Panc1 (cell line): Measurements from ENCODE around the gene UNKL. TPM values are rescaled to one million over a fixed set of nuclear protein-coding genes. Genes with fewer than 3 reads are reported as not detected.
A peak's percentile ranks its signal among the peaks of the same experiment; 100 is the strongest.

Experiments used
- ATAC-seq: fragments of 200-7000 bp; cut with Tn5 transposase; 2 replicates; pipeline ENCODE4 v1.9.1; 2020; ENCODE audit warnings: mild to moderate bottlenecking, moderate library complexity
- BruUV-seq: library from RNA; stranded (reverse); fragments of 400-500 nt; replicated peaks from 2 replicates; lab custom pipeline; 2021; lab: Mats Ljungman, UMichigan
- CTCF ChIA-PET: fragments of 300-600 bp; sonication (Branson Sonifier 250); formaldehyde crosslinking; loops from one replicate; lab custom pipeline; 2022; ENCODE audit warnings: antibody characterized with exemption; lab: Charles Lee
- POLR2A ChIA-PET: fragments of 300-600 bp; sonication (Branson Sonifier 250); formaldehyde crosslinking; loops from one replicate; lab custom pipeline; 2022; ENCODE audit warnings: antibody characterized with exemption; lab: Charles Lee
- DNase-seq: peaks from one replicate; pipeline ENCODE4 v3.0.0-alpha.2; 2010; ENCODE audit warnings: low read depth, low spot score
- H3K27ac ChIP-seq: 2 replicates; pipeline ENCODE4 v1.5.1; 2011; ENCODE audit warnings: mild to moderate bottlenecking, low read length, inconsistent platforms
- H3K27me3 ChIP-seq: fragments of 200-500 bp; sonication (Bioruptor generic); 2 replicates; pipeline ENCODE4 v1.6.0; 2014; ENCODE audit warnings: low read length, inconsistent platforms; ENCODE audit not compliant: control insufficient read depth, insufficient read depth
- H3K36me3 ChIP-seq: fragments of 200-500 bp; sonication (Bioruptor generic); 2 replicates; pipeline ENCODE4 v1.5.1; 2014; ENCODE audit warnings: inconsistent platforms, mild to moderate bottlenecking, low read length, moderate library complexity; ENCODE audit not compliant: control insufficient read depth, insufficient read depth
- H3K4me1 ChIP-seq: 2 replicates; pipeline ENCODE4 v1.5.1; 2011; ENCODE audit warnings: inconsistent platforms, mild to moderate bottlenecking, low read length, moderate library complexity; ENCODE audit not compliant: control insufficient read depth, insufficient read depth
- H3K4me3 ChIP-seq, 2 experiments: 2 replicates each; pipeline ENCODE4 v1.5.1; 2011 to 2012; ENCODE audit warnings: low read depth in 2 of 2, low read length in 2 of 2, mild to moderate bottlenecking in 2 of 2, inconsistent platforms in 1 of 2, moderate library complexity in 1 of 2
- H3K9me3 ChIP-seq: fragments of 200-500 bp; sonication (Bioruptor generic); 2 replicates; pipeline ENCODE4 v1.5.1; 2014; ENCODE audit warnings: low read depth, mild to moderate bottlenecking, inconsistent platforms, low read length, moderate library complexity; ENCODE audit not compliant: control insufficient read depth, insufficient read depth
- CTCF ChIP-seq: fragments of 450-650 bp; IDR thresholded peaks from 2 replicates; pipeline ENCODE4 v1.5.1; 2017; ENCODE audit warnings: mild to moderate bottlenecking
- POLR2AphosphoS5 ChIP-seq: IDR thresholded peaks from 2 replicates; pipeline ENCODE4 v1.6.1; 2012; ENCODE audit warnings: mild to moderate bottlenecking, low read depth, low read length, moderate library complexity
- SIN3A ChIP-seq: IDR thresholded peaks from 2 replicates; pipeline ENCODE4 v1.6.1; 2012; ENCODE audit warnings: low read depth, mild to moderate bottlenecking, low read length, moderate library complexity, borderline replicate concordance; ENCODE audit not compliant: insufficient read depth
- TCF7L2 ChIP-seq: IDR thresholded peaks from 2 replicates; pipeline ENCODE4 v1.6.1; 2011; ENCODE audit warnings: mild to moderate bottlenecking, low read depth, low read length, inconsistent platforms
- in situ Hi-C: cut with HindIII; loops from 2 replicates; pipeline ENCODE4 v1.10.0; 2016; ENCODE audit warnings: low sequenced_read_pairs, low pct_unique_long_range_greater_than_20kb
- intact Hi-C: fragments of 100-400 bp; cut with micrococcal nuclease; formaldehyde crosslinking; loops from one replicate; pipeline ENCODE4 v1.10.0; 2022; ENCODE audit not compliant: unreplicated experiment
- total RNA-seq: library from RNA; stranded (reverse); gene quantifications from one replicate; pipeline ENCODE4 v1.2.1, GENCODE V29; 2021; ENCODE audit not compliant: unreplicated experiment
- TF ChIP-seq, protein P1 (sequence below), 2 experiments: IDR thresholded peaks; 2 replicates each; pipeline ENCODE4 v1.6.1; 2011 to 2012; ENCODE audit warnings: low read depth in 2 of 2, control low read depth in 1 of 2, low read length in 1 of 2, mild to moderate bottlenecking in 1 of 2, moderate library complexity in 1 of 2; ENCODE audit not compliant: insufficient read depth in 1 of 2

UNKL gene
- total RNA-seq, 1 experiment from 2014 or later = 26.6 TPM

DNA sequence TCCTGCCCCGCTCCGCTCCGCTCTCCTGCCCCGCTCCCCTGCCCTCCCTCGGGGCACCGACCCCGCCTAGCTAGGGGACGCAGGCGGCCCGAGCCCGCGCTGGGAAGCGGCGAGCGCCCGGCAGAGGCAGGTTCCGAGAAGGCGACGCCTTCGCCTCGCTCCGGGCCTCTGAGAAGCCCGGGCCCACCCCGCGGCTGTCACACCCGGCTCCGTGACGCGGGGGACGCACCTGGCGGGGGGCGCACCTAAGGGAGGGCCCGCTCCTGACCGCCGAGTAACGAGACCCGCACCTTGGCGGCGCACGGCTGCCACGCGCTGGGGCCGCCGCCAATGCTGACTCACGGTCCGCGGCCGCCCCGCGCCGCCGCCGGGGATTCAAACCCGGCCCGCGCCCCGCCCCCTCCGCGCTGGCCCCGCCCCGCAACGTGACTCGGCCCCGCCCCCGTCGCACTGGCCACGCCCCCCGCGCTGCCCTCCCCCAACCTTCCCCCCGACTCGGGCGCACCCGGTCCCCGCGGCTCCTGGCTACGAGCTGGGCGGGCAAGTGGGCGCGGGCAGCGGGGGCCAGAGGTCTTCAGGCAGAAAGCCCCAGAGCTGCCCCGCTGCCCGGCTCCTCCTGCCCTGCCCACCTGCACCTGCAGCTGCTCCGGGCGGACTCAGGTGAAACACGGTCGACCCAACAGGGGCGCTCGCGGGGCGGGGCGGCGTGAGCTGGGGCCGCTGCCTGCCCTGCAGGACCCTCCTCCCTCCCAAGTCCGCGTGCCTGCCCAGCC, 35.0 kb downstream of the UNKL start:
- DNase-seq = no peak
- Histone ChIP-seq H3K27ac (peak overlapping the region; percentile 65; the same call in 1 of the 2 replicates), H3K9me3 (no peaks in the 10 kb centered on the region), H3K4me3 (peak overlapping the region; percentile 59 to 68), H3K4me1 (peaks cover 6% of the 10 kb centered on the region; the same call in 1 of the 2 replicates), H3K36me3 (no peaks in the 10 kb centered on the region), H3K27me3 (no peaks in the 10 kb centered on the region)
- peak; percentile 76 for ATAC-seq
- TF ChIP-seq CTCF (no peak), SIN3A (peak; percentile 47; the same call in 1 of the 2 replicates), POLR2AphosphoS5 (0 out of 2 replicates have a peak, but pooled peaks have one; percentile 30)
- intact Hi-C loops (no loop called here), in situ Hi-C loops (no loop called here)
- no TSS peak for BruUV-seq
- ChIA-PET POLR2A (interaction anchor here (0.6 kb wide), 2 partner anchors 18 to 24 kb away, joined by 4 to 13 read pairs; no protein-coding TSS in a partner anchor), CTCF (interaction anchor here (0.6 kb wide), 1 partner anchor 116 kb away, joined by 5 read pairs; no protein-coding TSS in a partner anchor)

DNA sequence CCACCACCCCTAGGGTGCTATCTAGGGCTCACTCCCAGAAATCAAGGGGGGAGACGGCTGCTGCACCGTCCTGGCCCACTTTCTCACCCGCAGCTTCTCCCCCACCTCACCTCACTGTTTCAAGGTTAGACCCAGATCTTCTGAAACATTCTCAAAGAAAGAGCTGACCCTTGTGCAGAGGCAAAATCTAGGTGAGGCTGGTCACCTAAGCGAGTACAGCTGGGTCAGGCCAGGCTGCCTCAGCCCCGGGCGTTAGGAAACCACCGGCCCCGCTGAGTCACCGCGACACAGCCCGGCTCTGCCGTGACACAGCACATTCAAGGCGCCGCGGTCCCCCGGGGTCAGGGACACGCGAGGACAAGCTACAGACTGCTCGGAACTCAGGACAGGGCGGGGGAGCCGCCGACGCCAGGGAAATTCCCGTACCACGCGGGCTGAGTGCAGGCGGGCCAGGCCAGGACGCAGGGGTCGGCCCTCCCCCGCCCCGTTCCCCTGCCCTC, 35.6 kb downstream of the UNKL start:
- Histone ChIP-seq H3K36me3 (no peaks in the 10 kb centered on the region), H3K27ac (peak overlapping the region; percentile 65; the same call in 1 of the 2 replicates), H3K27me3 (no peaks in the 10 kb centered on the region), H3K4me1 (peaks cover 6% of the 10 kb centered on the region; the same call in 1 of the 2 replicates), H3K9me3 (no peaks in the 10 kb centered on the region), H3K4me3 (peak overlapping the region; percentile 59 to 68)
- ChIA-PET CTCF (no interaction called here), POLR2A (interaction anchor here (0.6 kb wide), 1 partner anchor 18 kb away, joined by 13 read pairs; no protein-coding TSS in a partner anchor)
- intact Hi-C loops (no loop called here), in situ Hi-C loops (no loop called here)
- DNase-seq (no peak), ATAC-seq (peak; percentile 62)
- TF ChIP-seq, protein P1, sequence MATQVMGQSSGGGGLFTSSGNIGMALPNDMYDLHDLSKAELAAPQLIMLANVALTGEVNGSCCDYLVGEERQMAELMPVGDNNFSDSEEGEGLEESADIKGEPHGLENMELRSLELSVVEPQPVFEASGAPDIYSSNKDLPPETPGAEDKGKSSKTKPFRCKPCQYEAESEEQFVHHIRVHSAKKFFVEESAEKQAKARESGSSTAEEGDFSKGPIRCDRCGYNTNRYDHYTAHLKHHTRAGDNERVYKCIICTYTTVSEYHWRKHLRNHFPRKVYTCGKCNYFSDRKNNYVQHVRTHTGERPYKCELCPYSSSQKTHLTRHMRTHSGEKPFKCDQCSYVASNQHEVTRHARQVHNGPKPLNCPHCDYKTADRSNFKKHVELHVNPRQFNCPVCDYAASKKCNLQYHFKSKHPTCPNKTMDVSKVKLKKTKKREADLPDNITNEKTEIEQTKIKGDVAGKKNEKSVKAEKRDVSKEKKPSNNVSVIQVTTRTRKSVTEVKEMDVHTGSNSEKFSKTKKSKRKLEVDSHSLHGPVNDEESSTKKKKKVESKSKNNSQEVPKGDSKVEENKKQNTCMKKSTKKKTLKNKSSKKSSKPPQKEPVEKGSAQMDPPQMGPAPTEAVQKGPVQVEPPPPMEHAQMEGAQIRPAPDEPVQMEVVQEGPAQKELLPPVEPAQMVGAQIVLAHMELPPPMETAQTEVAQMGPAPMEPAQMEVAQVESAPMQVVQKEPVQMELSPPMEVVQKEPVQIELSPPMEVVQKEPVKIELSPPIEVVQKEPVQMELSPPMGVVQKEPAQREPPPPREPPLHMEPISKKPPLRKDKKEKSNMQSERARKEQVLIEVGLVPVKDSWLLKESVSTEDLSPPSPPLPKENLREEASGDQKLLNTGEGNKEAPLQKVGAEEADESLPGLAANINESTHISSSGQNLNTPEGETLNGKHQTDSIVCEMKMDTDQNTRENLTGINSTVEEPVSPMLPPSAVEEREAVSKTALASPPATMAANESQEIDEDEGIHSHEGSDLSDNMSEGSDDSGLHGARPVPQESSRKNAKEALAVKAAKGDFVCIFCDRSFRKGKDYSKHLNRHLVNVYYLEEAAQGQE (IDR thresholded peaks at IDR 0.05; ENCODE audit: insufficient read depth in 1 of 2, low read depth in 2 of 2, low read length in 1 of 2) = 0 out of 4 replicates have a peak, but pooled peaks of 1 of the 2 experiments have one; percentile 41
- TF ChIP-seq SIN3A (no peak), POLR2AphosphoS5 (no peak), TCF7L2 (no peak), CTCF (no peak)
- BruUV-seq = no TSS peak
